Activated T-cell treated with anti-CD3 and anti-CD28 coated beads, Interleukin-2, amount 50 U/mL, for 48 hours (primary cell): ENCODE data around the gene TF.
"Not testable (repeated sequence)": the region's sequence is repeated elsewhere in the genome, so short reads cannot be mapped to it uniquely, and the experiment has no call there.

Source experiments
- DNase-seq, 2 experiments: peaks; one replicate each; pipeline ENCODE4 v3.0.0-alpha.2; 2020

TF gene

GRCh38 chr3:133769536-133769935 lies 23.3 kb downstream of the TF start:
- DNase-seq, result no peak

DNA sequence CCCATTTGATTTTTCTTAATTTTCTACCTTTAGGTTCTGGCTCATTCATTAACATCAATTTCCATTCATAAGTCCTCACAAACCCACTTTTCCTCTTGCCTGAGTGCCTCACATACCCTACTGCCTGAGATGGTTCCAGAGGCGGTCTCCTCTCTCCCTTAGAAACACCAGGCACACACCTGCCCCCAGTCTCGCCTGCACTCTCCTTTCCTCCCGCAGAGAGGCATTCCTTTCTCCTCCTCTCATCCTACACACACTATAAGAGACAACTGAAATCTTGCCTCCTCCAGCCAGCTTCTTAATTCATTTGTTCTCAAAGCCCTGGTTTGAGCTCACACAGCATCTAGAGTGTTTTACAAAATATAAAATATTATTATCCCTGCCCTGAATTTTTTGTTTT lies 27.5 kb downstream of the TF start:
- DNase-seq, result no peak

DNA sequence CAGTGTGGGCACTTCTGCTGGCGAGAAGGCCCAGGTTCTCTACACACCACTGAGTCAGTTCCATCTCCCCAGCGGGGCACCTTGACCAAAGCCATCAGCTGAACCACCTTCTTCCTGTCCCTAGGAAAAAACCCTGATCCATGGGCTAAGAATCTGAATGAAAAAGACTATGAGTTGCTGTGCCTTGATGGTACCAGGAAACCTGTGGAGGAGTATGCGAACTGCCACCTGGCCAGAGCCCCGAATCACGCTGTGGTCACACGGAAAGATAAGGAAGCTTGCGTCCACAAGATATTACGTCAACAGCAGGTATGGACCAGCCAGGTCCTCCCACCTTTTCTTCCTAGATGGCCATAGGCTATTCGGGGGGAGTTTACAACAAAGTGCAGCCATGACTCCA lies 29.1 kb downstream of the TF start:
- no peak for DNase-seq

DNA sequence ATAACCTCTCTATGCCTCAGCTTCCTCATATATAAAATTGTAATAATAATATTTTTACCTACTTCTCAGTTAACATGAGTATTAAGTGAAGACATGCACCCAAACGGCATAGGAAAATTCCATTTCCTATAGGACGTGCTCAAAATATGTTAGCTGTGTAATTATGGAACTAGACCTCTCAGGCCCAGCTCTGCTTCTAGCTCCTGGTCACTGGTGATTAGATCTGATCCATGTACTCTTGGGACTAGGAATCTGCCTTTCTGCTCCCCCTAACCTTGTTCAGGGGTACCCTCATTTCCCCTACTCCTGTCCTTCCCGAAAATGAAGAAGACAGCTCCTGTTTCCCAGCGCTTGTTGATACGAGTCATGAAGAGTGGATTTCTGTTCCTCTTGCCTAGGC lies 29.6 kb downstream of the TF start:
- no peak for DNase-seq

- no peak for DNase-seq
Observed at GRCh38 chr3:133776794-133777438, 30.7 kb downstream of the TF start.

GRCh38 chr3:133777807-133778568 lies 31.8 kb downstream of the TF start:
- DNase-seq, result no peak

DNA sequence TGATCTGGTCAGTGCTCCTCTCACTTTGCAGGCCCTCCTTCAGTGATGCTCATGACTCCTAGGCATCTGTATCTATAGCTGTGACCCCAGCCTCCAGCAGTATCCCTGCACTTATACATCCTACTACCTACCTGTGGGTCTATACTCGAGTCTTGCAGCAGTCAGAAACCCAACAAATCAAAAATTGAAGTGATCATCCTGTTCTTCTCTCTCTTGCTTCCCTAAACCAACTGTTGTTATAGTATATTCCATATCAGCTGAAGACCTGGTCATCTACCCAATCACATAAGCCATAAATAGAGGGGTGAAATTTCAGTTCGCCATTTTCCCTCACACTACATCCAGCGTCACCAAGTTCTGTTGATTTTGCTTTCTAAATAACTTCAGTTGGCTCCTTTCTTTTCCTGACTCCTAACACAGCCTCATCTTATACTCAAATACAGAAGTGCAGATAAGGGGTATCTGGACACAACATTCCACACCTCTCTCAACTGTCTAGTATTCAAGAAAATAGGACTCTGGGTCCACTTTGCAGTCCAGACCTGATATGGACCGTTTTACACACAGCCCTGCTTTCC lies 33.5 kb downstream of the TF start:
- DNase-seq, result no peak

- not testable (repeated sequence) for DNase-seq
Observed at GRCh38 chr3:133780756-133781155, 34.6 kb downstream of the TF start.

DNA sequence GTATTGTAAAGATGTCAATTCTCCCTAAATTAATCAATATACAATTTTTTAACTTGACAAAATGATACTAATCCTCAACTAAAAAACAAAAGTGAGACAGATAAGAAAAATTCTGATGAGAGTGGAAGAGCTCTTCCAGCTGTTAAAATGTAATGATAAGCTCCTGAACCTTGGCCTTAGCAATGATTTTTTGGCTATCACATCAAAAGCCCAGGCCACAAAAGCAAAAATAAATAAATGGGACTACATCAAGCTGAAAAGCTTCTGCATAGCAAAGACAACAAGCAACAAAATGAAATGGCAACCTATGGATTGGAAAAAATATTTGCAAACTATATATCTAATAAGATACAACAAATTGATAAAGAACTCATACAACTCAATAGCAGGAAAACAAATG lies 35.4 kb downstream of the TF start:
- DNase-seq, result no peak

GRCh38 chr3:133782454-133782853 lies 36.3 kb downstream of the TF start:
- no peak for DNase-seq

DNA sequence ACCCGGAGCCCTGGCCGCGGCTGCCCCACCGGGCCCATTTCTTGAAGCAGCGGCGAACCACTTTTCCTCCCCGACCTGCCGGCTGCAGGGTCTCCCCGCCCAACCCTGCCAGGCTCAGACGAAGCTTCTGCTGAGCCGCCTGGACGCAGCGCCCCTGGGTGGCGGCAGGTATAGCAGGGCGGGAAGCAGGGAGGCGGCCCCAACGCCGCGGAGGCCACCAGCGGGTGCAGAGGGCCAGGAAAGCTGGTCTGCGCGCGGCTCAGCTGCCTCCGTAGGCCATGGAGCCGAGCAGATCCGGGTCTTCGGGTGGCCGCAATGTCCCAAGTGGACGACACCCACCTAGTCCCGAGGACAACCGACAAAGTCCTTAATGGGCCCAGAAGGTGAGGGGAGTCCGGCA lies 37.6 kb downstream of the TF start:
- no peak for DNase-seq

DNA sequence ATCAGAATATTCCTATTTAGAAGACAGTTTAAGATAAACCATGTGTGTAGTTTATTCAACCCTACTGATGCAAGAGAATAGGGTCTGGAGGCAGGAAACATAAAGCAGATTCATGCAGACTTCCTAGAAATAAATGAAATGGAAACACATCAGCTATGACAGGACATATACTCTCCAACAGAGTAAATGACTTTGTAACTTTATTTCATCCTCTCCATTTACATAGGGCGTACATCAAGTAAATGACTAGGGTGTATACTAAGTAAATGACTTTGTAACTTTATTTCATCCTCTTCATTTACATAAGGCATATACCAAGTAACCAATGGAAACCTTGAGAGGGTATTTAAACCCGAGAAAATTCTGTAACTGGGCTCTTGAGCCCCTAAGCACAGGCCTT lies 41.8 kb downstream of the TF start:
- no peak for DNase-seq

DNA sequence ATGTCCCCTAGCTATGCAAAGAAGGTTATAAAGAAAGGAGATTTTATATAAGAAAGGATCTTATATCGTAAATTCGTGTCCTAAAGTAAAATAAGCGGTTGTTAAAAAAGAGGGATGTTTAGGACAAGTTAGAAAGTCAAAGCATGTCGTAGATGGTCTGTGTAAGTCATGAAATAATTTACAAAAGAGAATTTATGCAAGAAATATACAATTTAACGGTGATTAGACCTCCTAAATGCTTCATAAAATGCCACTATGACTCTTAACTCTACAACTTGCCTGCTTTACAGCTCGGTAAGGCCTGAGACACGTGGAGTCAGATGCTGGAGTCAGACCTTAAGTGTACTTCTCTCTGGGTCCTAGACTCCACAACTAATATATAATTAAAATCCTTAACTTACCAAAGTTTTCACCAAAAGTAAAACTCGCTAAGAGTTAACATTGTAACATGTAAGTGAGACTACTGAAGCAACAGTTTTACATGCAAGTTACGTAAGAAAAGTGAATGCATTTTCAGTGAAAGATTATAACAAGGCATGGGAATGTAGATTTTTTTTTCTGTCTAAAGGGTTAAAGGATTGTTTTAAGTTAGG lies 46.1 kb downstream of the TF start:
- no peak for DNase-seq

- DNase-seq, result no peak
Observed at GRCh38 chr3:133797396-133798105, 51.4 kb downstream of the TF start.

DNA sequence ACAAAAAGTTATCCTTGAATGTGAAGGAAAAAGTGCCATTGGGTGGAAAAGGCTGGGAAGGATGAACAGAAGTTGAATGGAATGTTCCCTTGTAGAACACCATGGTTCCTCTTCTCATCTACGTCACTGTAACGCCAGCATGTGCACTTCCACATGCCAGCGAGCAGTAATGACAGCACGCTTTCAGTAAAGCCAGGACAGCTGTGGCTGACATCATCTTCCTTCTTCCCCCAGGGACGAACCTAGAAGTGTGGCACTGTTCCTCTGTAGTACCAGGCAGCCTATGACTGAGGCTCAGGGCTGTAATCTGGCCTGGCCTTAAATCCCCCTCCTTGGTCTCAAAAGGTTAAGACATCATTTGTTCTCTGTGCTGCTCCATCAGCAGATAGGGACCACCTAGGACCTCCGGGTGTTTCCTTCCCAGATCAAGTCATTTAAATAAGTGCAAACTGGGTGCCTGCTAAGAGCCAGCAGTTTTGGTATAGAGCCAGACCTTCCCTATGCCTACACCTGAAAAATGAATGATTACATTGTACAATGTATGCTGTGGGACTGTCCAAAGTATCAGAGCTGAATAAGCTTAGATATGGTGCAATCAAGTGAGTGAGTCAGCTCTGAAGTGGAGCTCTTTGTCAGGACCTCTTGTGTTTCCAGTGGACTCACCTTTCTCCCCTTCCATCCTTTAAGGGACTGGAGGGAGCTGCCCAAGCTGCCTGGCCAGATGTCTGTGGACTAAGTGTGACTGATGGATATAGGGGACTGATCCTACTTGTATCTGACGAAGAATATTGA lies 53.8 kb downstream of the TF start:
- no peak for DNase-seq

DNA sequence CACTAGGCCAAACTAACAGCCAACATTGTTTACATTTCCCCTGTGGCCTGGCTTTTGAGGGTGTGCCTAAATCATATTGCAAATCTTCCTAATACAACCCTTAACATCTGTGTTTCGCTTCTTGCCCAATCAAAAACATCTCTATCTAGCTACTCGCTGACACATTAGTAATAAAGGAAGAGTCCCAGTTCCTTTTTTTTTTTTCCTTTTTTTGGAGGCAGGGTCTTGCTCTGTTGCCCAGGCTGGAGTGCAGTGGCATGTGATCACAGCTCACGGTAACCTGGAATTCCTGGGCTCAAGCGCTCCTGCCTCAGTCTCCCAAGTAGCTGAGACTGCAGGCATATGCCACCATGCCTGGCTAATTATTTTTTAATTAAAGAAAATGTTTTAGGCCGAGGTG lies 57.3 kb downstream of the TF start:
- DNase-seq, result no peak

- no peak for DNase-seq
Observed at GRCh38 chr3:133804896-133805295, 58.7 kb downstream of the TF start.

DNA sequence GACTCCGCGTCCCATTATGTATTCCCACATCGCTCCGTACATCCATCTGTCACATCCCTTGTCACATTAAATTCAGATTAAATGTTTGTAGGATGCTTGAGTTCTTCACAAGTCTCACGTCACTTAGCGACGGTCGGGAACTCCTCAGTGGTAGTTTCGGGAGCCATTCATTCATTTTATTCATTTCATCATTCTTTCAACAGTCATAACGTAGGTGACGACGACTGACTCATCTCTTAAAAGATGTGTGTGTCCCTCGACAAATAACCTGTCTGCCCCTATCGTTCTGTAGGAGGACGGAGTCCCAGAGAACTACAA lies 59.1 kb downstream of the TF start:
- no peak for DNase-seq

- peak; percentile 95 to 96 for DNase-seq
Observed at GRCh38 chr3:133805702-133806475, 59.7 kb downstream of the TF start, which contains the start of gene SRPRB. TSS of gene SRPRB (plus strand) at chr3:133805815. CDS start at chr3:133805849, 34 bp downstream.

DNA sequence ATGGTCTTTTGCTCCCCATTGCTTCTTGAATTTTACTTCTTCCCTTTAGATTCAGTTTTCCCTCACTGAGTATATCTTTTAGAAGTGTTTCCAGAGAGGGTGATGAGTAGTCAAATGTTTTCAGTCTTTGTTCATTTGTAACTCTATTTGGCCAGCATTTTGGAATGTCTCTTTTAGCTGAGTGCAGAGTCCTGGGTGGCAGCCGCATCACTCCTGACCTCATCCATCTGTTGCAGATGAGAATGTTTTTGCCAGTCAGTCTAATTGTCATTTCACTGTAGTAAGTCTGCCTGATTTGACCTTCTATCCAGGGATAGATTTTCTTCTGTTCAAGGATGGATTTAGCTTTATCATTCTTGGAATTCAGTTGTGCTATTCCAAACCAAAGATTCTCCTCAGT lies 66.7 kb downstream of the TF start:
- DNase-seq, result no peak

GRCh38 chr3:133815386-133815785 lies 69.2 kb downstream of the TF start:
- no peak for DNase-seq

- no peak for DNase-seq
Observed at GRCh38 chr3:133820129-133820528, 73.9 kb downstream of the TF start.
